PC-9 (cell line): Measurements from ENCODE around the gene HOMER3. TPM values are rescaled to one million over a fixed set of nuclear protein-coding genes. Genes with fewer than 3 reads are reported as not detected.

Experiments
- BruUV-seq: library from RNA; stranded (reverse); fragments of 400-500 nt; replicated peaks from 2 replicates; lab custom pipeline; 2021; lab: Mats Ljungman, UMichigan
- CTCF ChIA-PET: fragments of 300-600 bp; sonication (Branson Sonifier 250); formaldehyde crosslinking; loops from one replicate; lab custom pipeline; 2022; ENCODE audit warnings: antibody characterized with exemption; lab: Charles Lee
- POLR2A ChIA-PET: fragments of 300-600 bp; sonication (Branson Sonifier 250); formaldehyde crosslinking; loops from one replicate; lab custom pipeline; 2022; ENCODE audit warnings: antibody characterized with exemption; ENCODE audit not compliant: unreplicated experiment; lab: Charles Lee
- DNase-seq, 2 experiments: peaks; one replicate each; pipeline versions ENCODE4 v3.0.0 to v3.0.0-alpha.2; 2015 to 2022; ENCODE audit warnings: mixed read lengths in 1 of 2
- H2AFZ ChIP-seq: fragments of 200-600 bp; sonication (generic); 2 replicates; pipeline ENCODE4 v1.8.1; 2017; ENCODE audit warnings: antibody characterized with exemption
- H3F3A ChIP-seq: fragments of 200-600 bp; sonication (generic); 2 replicates; pipeline ENCODE4 v1.8.1; 2017; ENCODE audit warnings: antibody characterized with exemption, mild to moderate bottlenecking, low read depth; ENCODE audit not compliant: insufficient read depth
- H3K27ac ChIP-seq: fragments of 200-600 bp; sonication (generic); 2 replicates; pipeline ENCODE4 v1.6.1; 2016; ENCODE audit warnings: mixed run types
- H3K27me3 ChIP-seq: fragments of 200-600 bp; sonication (generic); 2 replicates; pipeline ENCODE4 v1.6.1; 2016; ENCODE audit warnings: low read depth, mixed run types; ENCODE audit not compliant: insufficient read depth
- H3K36me3 ChIP-seq: fragments of 200-600 bp; sonication (generic); 2 replicates; pipeline ENCODE4 v1.6.1; 2016; ENCODE audit warnings: low read depth, mixed run types
- H3K4me1 ChIP-seq: fragments of 200-600 bp; sonication (generic); replicated peaks from 2 replicates; pipeline ENCODE4 v1.6.1; 2016; ENCODE audit warnings: mixed run types; ENCODE audit not compliant: insufficient read depth
- H3K4me2 ChIP-seq: fragments of 200-600 bp; sonication (generic); 2 replicates; pipeline ENCODE4 v1.6.1; 2017; ENCODE audit warnings: mixed run types
- H3K4me3 ChIP-seq: fragments of 200-600 bp; sonication (generic); 2 replicates; pipeline ENCODE4 v1.6.1; 2016; ENCODE audit warnings: mixed run types
- H3K79me2 ChIP-seq: fragments of 200-600 bp; sonication (generic); 2 replicates; pipeline ENCODE4 v1.6.1; 2017; ENCODE audit warnings: low read depth, mixed run types
- H3K9me2 ChIP-seq: fragments of 200-600 bp; sonication (generic); 2 replicates; pipeline ENCODE4 v1.8.1; 2017; ENCODE audit warnings: mild to moderate bottlenecking; ENCODE audit not compliant: insufficient read depth
- H3K9me3 ChIP-seq: fragments of 200-600 bp; sonication (generic); 2 replicates; pipeline ENCODE4 v1.8.1; 2016; ENCODE audit warnings: low read depth; ENCODE audit not compliant: insufficient read depth
- H4K20me1 ChIP-seq: fragments of 200-600 bp; sonication (generic); 2 replicates; pipeline ENCODE4 v1.8.1; 2017; ENCODE audit not compliant: insufficient read depth
- EZH2 ChIP-seq: fragments of 200-600 bp; sonication (generic); IDR thresholded peaks from 2 replicates; pipeline ENCODE4 v1.8.0; 2017; ENCODE audit warnings: antibody characterized with exemption, low read depth
- intact Hi-C: fragments of 100-400 bp; cut with micrococcal nuclease; formaldehyde crosslinking; loops from one replicate; pipeline ENCODE4 v1.10.0; 2022; ENCODE audit not compliant: unreplicated experiment
- total RNA-seq: library from RNA; stranded (reverse); gene quantifications from 2 replicates; pipeline ENCODE4 v1.2.3, GENCODE V29; 2021
- TF ChIP-seq, protein P1 (sequence below): fragments of 200-600 bp; sonication (generic); conservative IDR thresholded peaks from 2 replicates; pipeline ENCODE4 v1.6.1; 2017; ENCODE audit warnings: mixed run types, antibody characterized with exemption, mild to moderate bottlenecking, moderate library complexity

Gene HOMER3
- total RNA-seq, 1 experiment from 2014 or later, result 55.7 TPM

- Histone ChIP-seq H3K9me3 (no peaks in the 10 kb centered on the region), H4K20me1 (no peaks in the 10 kb centered on the region), H3K27ac (no peak overlapping the region), H3K4me3 (no peak overlapping the region), H3K79me2 (no peaks in the 10 kb centered on the region), H3K4me1 (no peaks in the 10 kb centered on the region), H3K9me2 (no peaks in the 10 kb centered on the region), H3K27me3 (no peaks in the 10 kb centered on the region), H3K36me3 (no peaks in the 10 kb centered on the region), H3K4me2 (no peak overlapping the region), H2AFZ (no peak overlapping the region), H3F3A (peaks cover 6% of the 10 kb centered on the region; the same call in 1 of the 2 replicates)
- DNase-seq, result no peak
- BruUV-seq, result no TSS peak
- ChIA-PET POLR2A (interaction anchor here (0.6 kb wide), 1 partner anchor 49 kb away, joined by 14 read pairs; no protein-coding TSS in a partner anchor), CTCF (no interaction called here)
- intact Hi-C loops, result loop anchor here (10.0 kb wide), 1 partner anchor 529 kb away; no protein-coding TSS in a partner anchor
- TF ChIP-seq, protein P1, sequence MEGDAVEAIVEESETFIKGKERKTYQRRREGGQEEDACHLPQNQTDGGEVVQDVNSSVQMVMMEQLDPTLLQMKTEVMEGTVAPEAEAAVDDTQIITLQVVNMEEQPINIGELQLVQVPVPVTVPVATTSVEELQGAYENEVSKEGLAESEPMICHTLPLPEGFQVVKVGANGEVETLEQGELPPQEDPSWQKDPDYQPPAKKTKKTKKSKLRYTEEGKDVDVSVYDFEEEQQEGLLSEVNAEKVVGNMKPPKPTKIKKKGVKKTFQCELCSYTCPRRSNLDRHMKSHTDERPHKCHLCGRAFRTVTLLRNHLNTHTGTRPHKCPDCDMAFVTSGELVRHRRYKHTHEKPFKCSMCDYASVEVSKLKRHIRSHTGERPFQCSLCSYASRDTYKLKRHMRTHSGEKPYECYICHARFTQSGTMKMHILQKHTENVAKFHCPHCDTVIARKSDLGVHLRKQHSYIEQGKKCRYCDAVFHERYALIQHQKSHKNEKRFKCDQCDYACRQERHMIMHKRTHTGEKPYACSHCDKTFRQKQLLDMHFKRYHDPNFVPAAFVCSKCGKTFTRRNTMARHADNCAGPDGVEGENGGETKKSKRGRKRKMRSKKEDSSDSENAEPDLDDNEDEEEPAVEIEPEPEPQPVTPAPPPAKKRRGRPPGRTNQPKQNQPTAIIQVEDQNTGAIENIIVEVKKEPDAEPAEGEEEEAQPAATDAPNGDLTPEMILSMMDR, result no peak
- no peak for TF ChIP-seq EZH2
These were observed 43.2 kb upstream of the HOMER3 start for GRCh38 chr19:18984251-18984650.

DNA sequence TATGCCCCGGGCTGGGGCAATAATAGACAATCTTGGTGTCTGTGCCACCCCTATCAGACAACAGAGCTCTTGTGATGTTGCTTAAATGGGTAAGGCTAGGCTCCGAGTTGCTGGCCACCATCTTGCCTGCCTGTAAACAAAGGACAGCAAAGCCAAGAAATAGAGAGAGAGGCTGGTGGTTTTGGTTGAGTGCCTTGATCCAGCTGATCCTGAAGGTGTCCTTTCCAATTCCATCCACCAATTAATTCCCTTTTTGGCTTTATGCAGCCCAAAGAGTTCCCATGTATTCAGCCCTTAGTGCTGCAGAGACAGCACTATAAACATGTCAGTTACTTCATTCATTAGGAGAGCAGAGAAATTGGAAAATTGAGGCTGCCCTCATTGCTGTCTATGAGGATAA lies 41.7 kb upstream of the HOMER3 start:
- Histone ChIP-seq H3K4me2 (no peak overlapping the region), H3K4me3 (no peak overlapping the region), H3K4me1 (no peaks in the 10 kb centered on the region), H4K20me1 (no peaks in the 10 kb centered on the region), H3F3A (0 out of 2 replicates have a peak, but pooled peaks cover 4% of the 10 kb centered on the region), H3K27ac (no peak overlapping the region), H3K9me3 (no peaks in the 10 kb centered on the region), H3K36me3 (no peaks in the 10 kb centered on the region), H3K79me2 (no peaks in the 10 kb centered on the region), H3K27me3 (no peaks in the 10 kb centered on the region), H3K9me2 (no peaks in the 10 kb centered on the region), H2AFZ (no peak overlapping the region)
- ChIA-PET POLR2A (interaction anchor here (0.6 kb wide), 1 partner anchor 53 kb away, joined by 3 read pairs; no protein-coding TSS in a partner anchor), CTCF (interaction anchor here (0.6 kb wide), 1 partner anchor 12 kb away, joined by 3 read pairs; no protein-coding TSS in a partner anchor)
- no TSS peak for BruUV-seq
- intact Hi-C loops, result loop anchor here (10.0 kb wide), 1 partner anchor 528 kb away; no protein-coding TSS in a partner anchor
- DNase-seq, result no peak
- TF ChIP-seq, protein P1, result no peak
- TF ChIP-seq EZH2, result no peak

GRCh38 chr19:18980432-18981020 lies 39.5 kb upstream of the HOMER3 start:
- intact Hi-C loops, result loop anchor here (10.0 kb wide), 1 partner anchor 526 kb away; no protein-coding TSS in a partner anchor
- Histone ChIP-seq H3K36me3 (no peaks in the 10 kb centered on the region), H3K79me2 (no peaks in the 10 kb centered on the region), H2AFZ (no peak overlapping the region), H3K9me2 (no peaks in the 10 kb centered on the region), H3K4me2 (no peak overlapping the region), H3K9me3 (no peaks in the 10 kb centered on the region), H4K20me1 (no peaks in the 10 kb centered on the region), H3K27ac (no peak overlapping the region), H3K4me1 (no peaks in the 10 kb centered on the region), H3K27me3 (no peaks in the 10 kb centered on the region), H3F3A (0 out of 2 replicates have a peak, but pooled peaks cover 4% of the 10 kb centered on the region), H3K4me3 (no peak overlapping the region)
- POLR2A ChIA-PET, result no interaction called here
- CTCF ChIA-PET, result no interaction called here
- no peak for TF ChIP-seq EZH2
- TF ChIP-seq, protein P1, result no peak
- DNase-seq, result no peak
- BruUV-seq, result no TSS peak
